Tibial artery (tissue), 4 donors: ENCODE data around the gene TUBB4B.

Experiments
- DNase-seq, 2 donors: peaks; one replicate each; pipeline ENCODE4 v3.0.0-alpha.2; 2019
- H3K27ac ChIP-seq, 2 donors: fragments of 200-600 bp; sonication (generic) in 1 of 2; 1 replicate in 1 of 2; 2 replicates in 1 of 2; pipeline ENCODE4 v1.5.1; 2018 to 2019; ENCODE audit warnings: mild to moderate bottlenecking in 1 of 2
- H3K27me3 ChIP-seq, 2 donors: fragments of 200-600 bp; sonication (generic) in 1 of 2; one replicate each; pipeline versions ENCODE4 v1.5.1 to v1.6.0; 2016 to 2019
- H3K36me3 ChIP-seq, 3 donors: fragments of 200-600 bp; sonication (generic) in 2 of 3; one replicate each; pipeline ENCODE4 v1.5.1; 2016 to 2019; ENCODE audit warnings: mild to moderate bottlenecking in 2 of 3
- H3K4me1 ChIP-seq, 4 donors: fragments of 200-600 bp; sonication (generic) in 2 of 4; 1 replicate in 3 of 4; 2 replicates in 1 of 4; pipeline ENCODE4 v1.5.1; 2016 to 2019
- H3K4me3 ChIP-seq, 2 donors: fragments of 200-600 bp; sonication (generic) in 1 of 2; 1 replicate in 1 of 2; 2 replicates in 1 of 2; pipeline ENCODE4 v1.5.1; 2018 to 2019; ENCODE audit warnings: mild to moderate bottlenecking in 2 of 2
- H3K9me3 ChIP-seq, 3 donors: fragments of 200-600 bp; sonication (generic) in 1 of 3; one replicate each; pipeline ENCODE4 v1.5.1; 2016 to 2019
- intact Hi-C: fragments of 100-400 bp; cut with DNase I; formaldehyde crosslinking; loops from one replicate; pipeline ENCODE4 v1.15.0; 2023; ENCODE audit warnings: low total_unique reads
- TF ChIP-seq, protein P1 (sequence below), 2 experiments: fragments of 200-600 bp in 1 of 2; fragments of 450-650 bp in 1 of 2; IDR thresholded peaks; one replicate each; pipeline ENCODE4 v1.5.1; 2017 to 2019; ENCODE audit warnings: antibody characterized with exemption in 2 of 2, mild to moderate bottlenecking in 1 of 2, moderate library complexity in 1 of 2

The TUBB4B gene

DNA sequence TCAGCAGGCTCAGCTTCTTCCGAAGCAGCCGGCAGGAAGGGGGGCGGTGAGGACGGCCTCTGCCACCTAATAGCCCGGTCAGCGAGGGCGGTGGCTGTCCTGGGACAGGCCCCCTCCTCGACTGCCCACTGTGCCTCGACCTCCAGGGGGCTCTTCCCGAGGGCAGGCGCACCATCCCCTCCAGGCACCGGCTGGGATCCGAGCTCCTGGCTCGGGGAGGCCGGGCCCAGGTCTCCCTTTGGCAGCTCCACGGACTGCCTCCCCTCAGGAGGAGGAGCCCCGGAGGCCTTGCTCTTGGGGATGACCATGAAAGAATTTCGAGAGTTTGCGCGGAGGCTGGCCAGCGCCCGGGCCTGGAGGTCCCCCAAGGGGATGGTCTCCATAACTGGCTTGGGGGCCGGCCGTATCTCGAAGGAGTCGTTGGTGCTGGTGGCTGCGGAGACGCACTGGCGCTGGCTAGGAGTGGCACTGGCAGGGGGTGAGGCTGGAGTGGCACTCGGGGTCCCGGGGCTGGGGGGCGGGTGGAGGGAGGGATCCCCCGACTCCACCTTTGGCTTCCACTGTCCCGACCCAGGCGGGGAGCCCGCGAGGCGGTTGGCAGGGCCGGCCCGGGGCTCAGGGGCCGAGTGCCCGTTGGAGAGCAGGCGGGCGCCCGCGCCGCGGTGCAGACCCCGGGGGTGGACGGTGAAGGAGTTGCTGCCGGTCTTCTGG is 41.5 kb upstream of the TUBB4B start:
- no peaks in the 10 kb centered on the region for H3K36me3 ChIP-seq
- no peaks in the 10 kb centered on the region for H3K27me3 ChIP-seq
- intact Hi-C loops: no loop called here
- peak overlapping the region; percentile 51 to 60 for H3K27ac ChIP-seq
- peak overlapping the region; percentile 57 to 62 for H3K4me3 ChIP-seq
- no peaks in the 10 kb centered on the region for H3K9me3 ChIP-seq
- peaks cover 4 to 82% (median 49%) of the 10 kb centered on the region in 4 donors for H3K4me1 ChIP-seq
- no peak for DNase-seq
- TF ChIP-seq, protein P1, sequence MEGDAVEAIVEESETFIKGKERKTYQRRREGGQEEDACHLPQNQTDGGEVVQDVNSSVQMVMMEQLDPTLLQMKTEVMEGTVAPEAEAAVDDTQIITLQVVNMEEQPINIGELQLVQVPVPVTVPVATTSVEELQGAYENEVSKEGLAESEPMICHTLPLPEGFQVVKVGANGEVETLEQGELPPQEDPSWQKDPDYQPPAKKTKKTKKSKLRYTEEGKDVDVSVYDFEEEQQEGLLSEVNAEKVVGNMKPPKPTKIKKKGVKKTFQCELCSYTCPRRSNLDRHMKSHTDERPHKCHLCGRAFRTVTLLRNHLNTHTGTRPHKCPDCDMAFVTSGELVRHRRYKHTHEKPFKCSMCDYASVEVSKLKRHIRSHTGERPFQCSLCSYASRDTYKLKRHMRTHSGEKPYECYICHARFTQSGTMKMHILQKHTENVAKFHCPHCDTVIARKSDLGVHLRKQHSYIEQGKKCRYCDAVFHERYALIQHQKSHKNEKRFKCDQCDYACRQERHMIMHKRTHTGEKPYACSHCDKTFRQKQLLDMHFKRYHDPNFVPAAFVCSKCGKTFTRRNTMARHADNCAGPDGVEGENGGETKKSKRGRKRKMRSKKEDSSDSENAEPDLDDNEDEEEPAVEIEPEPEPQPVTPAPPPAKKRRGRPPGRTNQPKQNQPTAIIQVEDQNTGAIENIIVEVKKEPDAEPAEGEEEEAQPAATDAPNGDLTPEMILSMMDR (IDR thresholded peaks at IDR 0.05): no peak

DNA sequence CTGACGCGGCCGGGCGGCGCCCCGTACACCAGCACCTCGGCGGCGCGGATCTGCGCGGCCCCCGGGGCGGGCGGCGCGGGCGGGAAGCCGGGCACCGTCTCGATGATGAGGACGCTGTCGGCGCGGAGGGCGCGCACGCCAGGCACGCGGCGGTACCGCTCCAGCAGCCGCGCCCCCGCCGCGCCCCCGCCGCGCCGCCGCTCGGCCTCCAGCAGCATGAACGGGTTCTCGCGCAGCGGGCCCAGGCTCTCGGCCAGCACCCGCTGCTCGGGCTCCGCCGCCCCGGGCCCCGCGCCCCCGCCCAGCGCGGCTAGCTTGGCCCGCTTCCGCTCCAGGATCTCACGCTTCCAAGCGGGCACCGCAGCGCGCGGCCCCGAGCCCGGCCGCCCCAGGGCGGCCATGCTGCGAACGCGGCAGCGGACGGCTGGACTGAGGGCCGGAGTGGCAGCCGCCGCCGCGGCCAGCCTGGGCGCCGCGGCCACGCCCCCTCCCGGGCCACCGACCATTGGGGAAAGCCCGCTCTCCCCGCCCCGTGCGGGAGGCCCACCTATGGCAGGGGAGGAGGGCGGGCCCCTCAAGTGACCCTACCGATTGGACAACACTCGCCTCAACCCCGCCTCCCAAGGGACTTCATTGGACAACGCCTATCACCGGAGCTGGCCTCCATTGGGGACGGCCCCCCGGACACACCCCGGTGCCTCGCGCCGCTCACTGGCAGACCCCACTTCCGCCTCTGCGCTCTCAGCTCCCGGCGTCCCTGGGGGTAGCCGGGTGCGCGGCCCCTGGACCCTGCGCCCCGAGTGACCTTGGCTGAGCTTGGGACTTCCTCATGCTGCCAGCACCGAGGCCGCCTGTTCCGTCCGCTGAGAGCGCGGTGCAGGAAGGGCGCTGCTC is 40.5 kb upstream of the TUBB4B start, which contains the start of gene TPRN:
Gene TPRN (minus strand): TSS at position 431 of the 894 bp plus-strand sequence. CDS start 30 bp downstream, at position 401.
- no peaks in the 10 kb centered on the region for H3K9me3 ChIP-seq
- no peaks in the 10 kb centered on the region for H3K36me3 ChIP-seq
- peak; percentile 100 for DNase-seq
- intact Hi-C loops: no loop called here
- peaks cover 4 to 77% (median 55%) of the 10 kb centered on the region in 4 donors for H3K4me1 ChIP-seq
- TF ChIP-seq, protein P1 (IDR thresholded peaks at IDR 0.05): peak in 1 of 2 experiments; percentile 16
- H3K27me3 ChIP-seq: no peaks in the 10 kb centered on the region
- H3K27ac ChIP-seq: peak within 1 kb of the TSS; percentile 73 to 86
- H3K4me3 ChIP-seq: peak within 1 kb of the TSS; percentile 57 to 62

DNA sequence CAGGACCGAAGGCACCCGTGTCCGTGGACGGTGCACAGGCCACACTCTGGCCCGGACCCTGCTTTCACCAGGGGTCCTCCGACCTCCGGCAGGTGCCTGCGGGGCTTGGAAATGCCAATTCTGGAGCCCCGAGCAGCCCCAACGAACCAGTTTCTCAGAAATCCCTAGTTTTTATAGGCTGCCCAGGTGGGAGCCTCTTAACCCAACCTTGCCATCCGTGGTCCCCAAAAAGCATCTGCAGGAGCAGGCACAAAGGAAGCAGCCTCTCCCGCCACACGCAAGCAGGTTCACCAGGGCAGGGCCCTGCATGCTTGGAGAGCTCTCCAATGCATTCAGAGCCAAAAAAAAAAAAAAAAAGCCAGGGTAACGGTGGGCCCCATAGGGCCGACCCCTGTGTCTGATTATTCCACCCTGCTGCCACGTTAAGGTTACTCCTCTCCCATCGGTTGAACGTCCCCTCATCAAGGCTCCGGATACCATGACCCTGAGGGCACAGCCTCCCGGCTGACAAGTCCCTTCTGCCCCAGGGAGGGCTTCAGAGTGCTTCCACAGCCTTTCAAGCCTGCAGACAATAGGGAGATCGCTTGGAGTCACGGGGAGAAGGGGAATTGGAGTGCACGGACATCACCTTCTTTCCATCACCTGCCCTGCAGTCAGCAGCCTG is 39.8 kb upstream of the TUBB4B start:
- peak overlapping the region; percentile 57 to 62 for H3K4me3 ChIP-seq
- H3K27ac ChIP-seq: peak overlapping the region; percentile 73 to 86
- TF ChIP-seq, protein P1 (IDR thresholded peaks at IDR 0.05): no peak
- no peaks in the 10 kb centered on the region for H3K27me3 ChIP-seq
- no peak for DNase-seq
- no peaks in the 10 kb centered on the region for H3K36me3 ChIP-seq
- peaks cover 4 to 78% (median 59%) of the 10 kb centered on the region in 4 donors for H3K4me1 ChIP-seq
- intact Hi-C loops: no loop called here
- H3K9me3 ChIP-seq: no peaks in the 10 kb centered on the region

DNA sequence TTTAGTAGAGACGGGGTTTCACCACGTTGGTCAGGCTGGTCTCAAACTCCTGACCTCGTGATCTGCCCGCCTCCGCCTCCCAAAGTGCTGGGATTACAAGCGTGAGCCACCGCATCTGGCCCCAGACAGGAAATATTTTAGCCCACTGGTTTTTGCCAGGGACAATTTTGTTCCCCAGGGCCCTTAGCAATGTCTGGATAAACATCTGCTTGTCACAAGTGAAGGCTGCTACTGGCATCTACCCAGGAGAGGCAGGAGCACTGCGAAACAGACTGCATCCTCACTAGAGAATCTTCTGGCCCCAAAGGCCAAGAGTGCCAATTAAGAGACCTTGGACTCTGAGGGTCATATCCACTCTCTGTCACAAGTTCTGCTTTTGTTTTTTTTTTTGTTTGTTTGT is 38.1 kb upstream of the TUBB4B start:
- Histone ChIP-seq H3K4me1 (peaks cover 4 to 76% (median 62%) of the 10 kb centered on the region in 4 donors), H3K27ac (no peak overlapping the region), H3K36me3 (peaks cover 0 to 4% (median 0%) of the 10 kb centered on the region in 3 donors), H3K9me3 (no peaks in the 10 kb centered on the region), H3K27me3 (no peaks in the 10 kb centered on the region), H3K4me3 (no peak overlapping the region)
- intact Hi-C loops: no loop called here
- TF ChIP-seq, protein P1 (IDR thresholded peaks at IDR 0.05): no peak
- no peak for DNase-seq

DNA sequence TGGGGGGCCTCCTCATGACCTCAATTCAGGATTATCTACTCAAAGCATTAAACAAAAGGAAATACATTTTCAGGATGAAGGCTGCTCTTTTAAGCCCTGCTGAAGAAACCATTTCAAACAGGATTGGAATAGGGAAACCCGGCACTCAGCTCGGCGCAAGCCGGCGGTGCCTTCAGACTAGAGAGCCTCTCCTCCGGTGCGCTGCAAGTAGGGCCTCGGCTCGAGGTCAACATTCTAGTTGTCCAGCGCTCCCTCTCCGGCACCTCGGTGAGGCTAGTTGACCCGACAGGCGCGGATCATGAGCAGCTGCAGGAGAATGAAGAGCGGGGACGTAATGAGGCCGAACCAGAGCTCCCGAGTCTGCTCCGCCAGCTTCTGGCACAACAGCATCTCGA is 36.4 kb upstream of the TUBB4B start:
- peaks cover 0 to 14% (median 0%) of the 10 kb centered on the region in 3 donors for H3K36me3 ChIP-seq
- intact Hi-C loops: no loop called here
- H3K4me1 ChIP-seq: peaks cover 0 to 59% (median 45%) of the 10 kb centered on the region in 4 donors
- H3K9me3 ChIP-seq: no peaks in the 10 kb centered on the region
- TF ChIP-seq, protein P1 (IDR thresholded peaks at IDR 0.05): no peak
- peak overlapping the region; percentile 82 to 89 for H3K27ac ChIP-seq
- no peaks in the 10 kb centered on the region for H3K27me3 ChIP-seq
- no peak for DNase-seq
- H3K4me3 ChIP-seq: peak overlapping the region; percentile 97
